Kidney (tissue), 14 donors: ENCODE data around the gene PARVB. TPM values are rescaled to one million over a fixed set of nuclear protein-coding genes. Genes with fewer than 3 reads are reported as not detected.

Source experiments
- DNase-seq, 5 donors: peaks; one replicate each; pipeline ENCODE4 v3.0.0-alpha.2; 2013 to 2020
- FAIRE-seq: peaks from 2 replicates; lab custom pipeline; 2012; peaks lifted over from hg19 to GRCh38; lab: Jason Lieb, UNC
- H3K27ac ChIP-seq, 2 donors: one replicate each; pipeline ENCODE4 v1.7.0; 2013; ENCODE audit warnings: low read depth in 2 of 2, low read length in 2 of 2, inconsistent platforms in 1 of 2
- H3K27me3 ChIP-seq: one replicate; pipeline ENCODE4 v1.7.1; 2013; ENCODE audit warnings: low read length, inconsistent platforms; ENCODE audit not compliant: control insufficient read depth, insufficient read depth
- H3K36me3 ChIP-seq, 3 donors: one replicate each; pipeline versions ENCODE4 v1.7.0 to v1.7.1; 2013; ENCODE audit warnings: low read length in 3 of 3, control low read depth in 1 of 3, inconsistent platforms in 1 of 3; ENCODE audit not compliant: insufficient read depth in 3 of 3, control insufficient read depth in 2 of 3
- H3K4me1 ChIP-seq, 3 donors: one replicate each; pipeline versions ENCODE4 v1.7.0 to v1.7.1; 2013; ENCODE audit warnings: low read length in 3 of 3, inconsistent platforms in 1 of 3, low read depth in 1 of 3; ENCODE audit not compliant: control insufficient read depth in 2 of 3, insufficient read depth in 2 of 3
- H3K4me3 ChIP-seq, 3 donors: one replicate each; pipeline versions ENCODE4 v1.7.0 to v1.8.1; 2013; ENCODE audit warnings: low read length in 3 of 3, control low read depth in 1 of 3, inconsistent platforms in 1 of 3
- H3K9ac ChIP-seq, 3 donors: one replicate each; pipeline versions ENCODE4 v1.7.0 to v1.7.1; 2013; ENCODE audit warnings: low read length in 3 of 3, control low read depth in 1 of 3, inconsistent platforms in 1 of 3
- H3K9me3 ChIP-seq, 3 donors: one replicate each; pipeline versions ENCODE4 v1.7.0 to v1.7.1; 2013; ENCODE audit warnings: low read length in 3 of 3, control low read depth in 1 of 3, inconsistent platforms in 1 of 3; ENCODE audit not compliant: control insufficient read depth in 2 of 3, insufficient read depth in 1 of 3
- CTCF ChIP-seq: IDR thresholded peaks from 3 replicates; pipeline ENCODE4 v1.5.1; 2012; ENCODE audit warnings: mild to moderate bottlenecking, moderate library complexity, borderline replicate concordance; ENCODE audit not compliant: insufficient read depth; ENCODE audit errors: extremely low read depth
- intact Hi-C: fragments of 100-400 bp; cut with DNase I; formaldehyde crosslinking; loops from one replicate; pipeline ENCODE4 v1.11.1; 2022
- polyA plus RNA-seq: library from polyadenylated mRNA; stranded (reverse); fragments of 350-450 nt; fragmentation: Illumina TruSeq; extraction: RNeasy Lipid Tissue Mini Kit (QIAGEN cat#74804); gene quantifications from one replicate; pipeline ENCODE4 v1.2.3, GENCODE V29; 2014; ENCODE audit warnings: low read depth, low replicate concordance; ENCODE audit not compliant: insufficient read depth
- total RNA-seq: library from RNA; stranded (reverse); fragmentation: NEBNext Ultra II Directional; extraction: Animal tissue kit (Norgen Biotek cat#: 25700); gene quantifications from one replicate; pipeline ENCODE4 v1.2.1, GENCODE V29; 2021
- donor health status: control.
- donor health status: control.
- donor health status: control.
- donor health status: control.
- donor health status: control.
- donor health status: DM: yes; HTN: yes; CAD: no.
- donor health status: Normal renal cell carcinoma (clear cell type).

PARVB gene
- total and polyA plus RNA-seq, 2 donors from 2014 or later: 32.9 to 51.1 TPM

- no peaks in the 10 kb centered on the region for H3K36me3 ChIP-seq
- H3K27ac ChIP-seq: no peak overlapping the region
- peaks cover 0 to 3% (median 2%) of the 10 kb centered on the region in 3 donors for H3K4me1 ChIP-seq
- no peak for TF ChIP-seq CTCF
- H3K27me3 ChIP-seq: no peaks in the 10 kb centered on the region
- no peak overlapping the region for H3K9ac ChIP-seq
- intact Hi-C loops: no loop called here
- DNase-seq: peak in 4 of 5 donors; percentile 9 to 71 (median 64)
- FAIRE-seq: no peak
- no peak overlapping the region for H3K4me3 ChIP-seq
- no peaks in the 10 kb centered on the region for H3K9me3 ChIP-seq
Measured at GRCh38 chr22:44153710-44154109, 129.6 kb downstream of the PARVB start.

- H3K9me3 ChIP-seq: no peaks in the 10 kb centered on the region
- H3K36me3 ChIP-seq: no peaks in the 10 kb centered on the region
- no peak for FAIRE-seq
- H3K27ac ChIP-seq: no peak overlapping the region
- peaks cover 0 to 3% (median 2%) of the 10 kb centered on the region in 3 donors for H3K4me1 ChIP-seq
- DNase-seq: peak in 2 of 5 donors; percentile 49 to 61
- no peak overlapping the region for H3K9ac ChIP-seq
- intact Hi-C loops: no loop called here
- H3K27me3 ChIP-seq: no peaks in the 10 kb centered on the region
- TF ChIP-seq CTCF: no peak
- H3K4me3 ChIP-seq: peak overlapping the region in 1 of 3 donors; percentile 31
Measured at GRCh38 chr22:44154436-44154942, 130.4 kb downstream of the PARVB start.

- H3K4me1 ChIP-seq: peaks cover 0 to 3% (median 2%) of the 10 kb centered on the region in 3 donors
- no peaks in the 10 kb centered on the region for H3K27me3 ChIP-seq
- H3K27ac ChIP-seq: no peak overlapping the region
- DNase-seq (peak in 1 of 5 donors; percentile 39), FAIRE-seq (no peak)
- H3K36me3 ChIP-seq: no peaks in the 10 kb centered on the region
- no peak for TF ChIP-seq CTCF
- no peak overlapping the region for H3K4me3 ChIP-seq
- intact Hi-C loops: no loop called here
- no peak overlapping the region for H3K9ac ChIP-seq
- no peaks in the 10 kb centered on the region for H3K9me3 ChIP-seq
Measured at GRCh38 chr22:44155115-44155514, 131.0 kb downstream of the PARVB start.
